Iris pigment epithelial cell (primary cell): ENCODE measurements around the gene BBS12.

Source experiments
- DNase-seq: peaks from one replicate; pipeline ENCODE4 v3.0.0-alpha.2; 2011; ENCODE audit warnings: low read depth

The BBS12 gene

DNA sequence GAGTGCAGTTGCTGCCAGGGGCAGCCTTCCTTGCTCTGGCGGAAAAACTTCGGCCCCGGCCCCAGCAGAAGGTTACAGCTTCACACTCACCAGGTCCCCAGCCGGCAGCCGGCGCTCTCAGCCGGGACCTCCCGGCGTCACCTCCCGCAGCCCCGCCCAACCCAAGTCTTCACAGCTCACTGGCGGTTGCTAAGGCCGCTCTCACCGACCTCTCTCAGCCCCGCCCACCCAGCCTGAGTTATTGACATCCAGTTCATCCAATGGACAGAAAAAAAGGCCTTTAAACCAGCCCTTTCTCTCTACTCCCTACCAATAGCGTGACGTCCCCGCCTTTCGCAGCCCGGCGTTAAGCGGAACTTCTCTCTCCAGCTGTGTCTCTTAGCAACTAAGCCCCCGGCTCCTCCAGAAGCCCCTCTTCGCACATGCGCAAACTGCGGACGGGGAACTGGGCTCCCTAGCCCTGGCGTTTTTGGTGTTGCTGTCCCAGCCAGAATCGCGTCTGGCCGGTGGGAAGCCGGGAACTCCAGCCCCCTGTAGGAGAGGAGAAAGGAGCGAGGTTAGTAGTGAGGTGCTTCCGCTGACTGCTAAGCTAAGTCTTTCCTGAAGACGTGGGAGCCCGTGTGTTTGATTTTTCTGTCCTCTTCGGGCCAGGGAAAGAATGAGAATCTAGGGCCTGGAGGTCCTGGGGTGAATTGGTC lies at the start of gene BBS12:
TSS of gene BBS12 (plus strand) at position 376 of the 698 bp plus-strand sequence. CDS start 9,189 bp downstream, outside the sequence.
- DNase-seq, result peak; percentile 99

DNA sequence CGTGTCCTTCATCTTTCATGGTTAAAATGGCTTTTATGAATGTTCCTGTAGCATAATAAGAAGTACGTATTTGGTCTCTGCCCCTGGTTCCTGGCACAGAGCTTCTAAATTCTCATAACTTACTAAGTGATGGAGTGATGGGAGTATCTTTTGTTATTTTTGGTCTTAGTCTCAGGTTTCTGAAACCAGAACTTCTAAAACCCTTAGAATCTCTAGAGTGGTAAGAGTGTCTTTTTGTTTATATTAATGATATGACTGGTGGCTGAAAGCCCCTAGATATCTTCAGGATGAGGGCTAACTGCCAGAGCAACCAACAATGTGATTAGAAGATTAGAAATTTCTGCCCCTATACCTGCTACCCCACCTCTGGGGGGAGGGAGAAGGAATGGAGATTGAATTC lies 45.8 kb upstream of the BBS12 start:
- no peak for DNase-seq

- DNase-seq, result no peak
Observed at GRCh38 chr4:122687531-122688061, 44.9 kb upstream of the BBS12 start.

DNA sequence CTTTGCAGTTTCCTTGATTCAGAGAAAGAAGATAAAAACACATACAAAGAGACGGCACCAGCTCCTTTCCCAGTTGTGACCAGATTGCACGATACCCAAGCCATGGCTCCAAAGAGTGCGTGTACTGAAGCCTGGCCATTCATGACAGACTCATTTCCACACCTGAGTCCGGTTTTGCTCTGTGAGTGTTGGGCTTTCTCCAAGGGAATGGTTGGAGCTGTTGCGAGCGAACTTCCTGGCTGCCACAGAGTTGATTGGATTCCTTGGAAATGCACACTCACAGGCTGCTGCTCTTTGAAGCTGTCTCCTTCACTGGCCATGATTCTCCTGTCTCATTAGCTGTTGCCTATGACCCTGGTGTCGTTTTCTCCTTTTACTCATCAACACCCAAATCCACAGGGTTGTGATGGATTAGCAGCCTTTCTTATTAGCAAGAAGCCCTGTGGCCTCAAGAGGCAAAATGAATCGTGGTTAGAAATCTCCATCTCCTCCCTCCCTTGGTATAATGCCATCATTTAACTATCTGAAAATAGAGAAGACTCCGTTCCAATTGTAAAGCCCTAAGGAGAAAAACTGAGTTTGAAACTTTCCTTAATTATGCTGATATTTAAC lies 43.9 kb upstream of the BBS12 start:
- DNase-seq, result no peak

DNA sequence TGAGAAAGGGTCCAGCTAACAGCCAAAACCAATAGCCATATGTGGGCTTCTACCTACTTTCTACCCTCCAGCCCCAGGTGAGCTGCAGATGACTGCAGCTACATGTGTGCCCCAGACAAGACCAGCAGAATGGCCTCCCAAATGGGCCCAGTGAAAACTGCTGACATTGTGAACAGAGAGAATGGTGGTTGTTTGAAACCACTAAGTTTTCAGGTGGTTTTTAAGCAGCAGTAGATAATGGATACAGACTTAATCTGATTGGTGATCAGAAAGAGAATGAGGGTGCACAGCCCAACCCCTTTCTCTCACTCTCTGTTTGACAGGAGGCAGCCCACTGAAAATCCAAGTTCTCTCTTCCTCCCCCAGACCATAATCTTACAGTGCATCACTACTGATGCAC lies 42.5 kb upstream of the BBS12 start:
- DNase-seq, result no peak

- DNase-seq, result no peak
Observed at GRCh38 chr4:122691988-122692387, 40.5 kb upstream of the BBS12 start.

GRCh38 chr4:122692641-122693520 lies 39.6 kb upstream of the BBS12 start:
- DNase-seq, result peak; percentile 69

DNA sequence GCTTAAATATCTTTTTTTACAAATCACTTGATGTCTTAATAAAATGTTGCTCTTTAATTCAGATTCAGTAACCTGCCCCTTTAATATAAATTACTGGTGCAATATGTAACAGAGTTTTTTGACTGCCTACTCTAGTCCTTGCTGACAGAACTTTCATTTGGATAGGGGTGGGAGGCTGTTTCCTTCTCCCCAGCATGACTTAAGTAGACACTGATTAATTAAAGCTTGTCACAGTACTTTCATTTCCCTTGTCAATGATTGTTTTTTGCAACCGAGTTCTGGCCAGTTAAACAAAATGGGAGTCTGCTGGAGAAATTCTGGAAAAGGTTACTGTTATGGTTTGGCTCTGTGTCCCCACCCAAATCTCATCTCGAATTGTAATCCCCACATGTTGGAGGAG lies 37.3 kb upstream of the BBS12 start:
- no peak for DNase-seq

DNA sequence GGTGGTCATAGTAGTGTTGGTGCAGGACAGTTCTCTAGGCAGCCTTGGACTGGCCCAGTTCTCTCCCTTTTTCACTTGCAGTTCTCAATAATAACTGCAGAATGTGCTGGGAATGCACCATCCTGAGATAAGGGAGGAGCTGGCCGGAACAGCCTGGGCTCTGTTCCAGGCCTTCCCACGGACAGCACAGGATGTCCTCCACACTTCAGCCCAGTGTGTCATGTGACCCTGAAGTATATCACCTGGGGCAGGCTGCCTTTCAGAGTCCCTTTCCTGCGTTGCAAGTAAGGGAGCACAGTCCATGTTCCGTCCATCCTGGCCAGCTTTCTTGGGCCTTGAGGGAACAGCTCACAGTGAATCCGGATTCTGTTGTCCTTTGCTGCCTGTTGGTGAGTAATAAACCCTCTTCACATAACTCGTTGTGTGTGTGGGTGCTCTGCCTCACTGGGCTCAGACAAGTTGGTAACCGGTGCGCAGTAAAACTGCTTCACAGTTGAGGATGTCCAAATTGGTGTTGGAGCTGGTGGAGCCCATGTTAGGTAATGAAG lies 32.3 kb upstream of the BBS12 start:
- peak; percentile 82 for DNase-seq

DNA sequence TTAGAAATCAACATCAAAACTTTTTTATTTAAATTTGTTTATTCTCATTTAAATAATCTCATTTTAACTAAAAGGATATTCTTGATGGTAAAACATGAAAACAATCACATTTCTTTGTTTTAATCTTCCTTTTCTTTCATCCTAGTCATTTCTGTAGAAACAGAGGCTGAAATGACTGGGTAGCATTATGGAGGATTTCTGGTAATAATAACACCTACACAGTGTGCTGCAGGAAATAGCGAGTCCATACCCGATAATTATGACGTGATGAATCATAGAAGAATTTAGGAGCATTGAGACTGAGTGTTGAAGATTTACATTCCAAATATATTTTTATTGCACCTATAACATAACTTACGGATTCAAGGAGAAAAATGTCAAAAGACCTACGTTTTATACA lies 31.4 kb upstream of the BBS12 start:
- no peak for DNase-seq

GRCh38 chr4:122701965-122702364 lies 30.5 kb upstream of the BBS12 start:
- no peak for DNase-seq

DNA sequence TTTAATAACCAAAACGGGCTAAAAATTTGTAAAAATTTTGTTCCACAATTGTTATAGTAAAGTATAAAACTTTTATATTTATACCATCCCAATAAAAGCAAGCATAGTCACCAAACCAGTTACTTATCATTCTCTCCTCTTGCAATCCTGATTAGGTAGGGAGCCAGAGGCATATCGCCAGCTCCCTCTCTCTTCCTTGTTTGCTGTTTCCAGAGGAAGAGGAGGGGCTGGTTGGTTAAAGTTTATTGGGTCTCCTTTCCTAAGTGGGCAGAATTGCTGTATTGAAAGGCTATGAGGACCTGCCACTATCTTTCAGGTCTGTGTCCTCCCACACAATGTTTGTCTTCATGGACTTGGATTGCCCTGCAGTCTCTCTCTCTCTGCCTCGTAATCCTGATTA lies 29.6 kb upstream of the BBS12 start:
- DNase-seq, result no peak

- no peak for DNase-seq
Observed at GRCh38 chr4:122703868-122704267, 28.6 kb upstream of the BBS12 start.

GRCh38 chr4:122705009-122705408 lies 27.5 kb upstream of the BBS12 start:
- no peak for DNase-seq

DNA sequence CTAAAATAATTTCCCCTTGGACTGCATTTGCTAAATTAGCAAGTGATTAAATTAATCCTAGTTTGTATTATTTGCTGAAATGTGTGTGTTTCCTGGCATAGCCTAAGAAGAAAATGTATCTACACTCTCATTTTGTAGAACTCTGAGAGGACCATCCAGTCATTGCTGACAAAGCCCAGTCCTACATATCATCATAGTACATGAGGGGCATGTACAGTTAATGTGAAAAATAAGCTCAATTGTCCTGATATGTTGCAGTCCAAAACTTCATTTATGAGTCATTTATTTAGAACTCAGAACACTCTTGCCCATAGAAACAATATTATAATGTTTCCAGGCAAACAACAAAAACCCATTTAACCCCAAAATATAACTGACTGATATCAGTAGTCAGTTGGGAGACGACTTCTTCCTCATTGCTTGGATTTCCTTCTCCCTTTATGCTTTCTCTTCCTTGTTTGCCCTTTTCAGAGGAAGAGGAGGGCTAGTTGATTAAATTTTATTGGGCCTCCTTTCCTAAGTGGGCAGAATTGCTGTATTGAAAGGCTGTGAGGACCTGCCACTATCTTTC lies 26.9 kb upstream of the BBS12 start:
- DNase-seq, result no peak

GRCh38 chr4:122706511-122706910 lies 26.0 kb upstream of the BBS12 start:
- DNase-seq, result no peak

DNA sequence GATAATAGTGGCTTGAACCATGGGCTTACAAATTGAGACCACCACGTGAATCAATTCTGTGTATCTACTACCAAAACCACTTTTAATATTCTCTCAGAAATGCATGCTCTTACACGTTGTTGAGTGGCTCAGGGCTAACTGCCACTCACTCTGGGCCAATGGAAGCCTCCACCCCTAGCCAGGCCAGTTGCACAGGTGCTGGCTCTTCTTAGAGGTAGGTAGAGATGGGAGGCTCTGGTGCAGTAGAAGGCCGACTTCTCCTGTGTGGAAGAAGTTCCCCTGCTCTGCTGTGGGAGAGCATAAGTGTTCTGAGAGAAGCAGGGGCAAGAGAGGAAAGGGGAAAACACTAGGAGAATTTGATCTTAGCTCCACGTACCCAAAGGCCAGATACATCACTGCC lies 25.0 kb upstream of the BBS12 start:
- DNase-seq, result no peak

GRCh38 chr4:122709236-122709635 lies 23.3 kb upstream of the BBS12 start:
- DNase-seq, result no peak

GRCh38 chr4:122710434-122711308 lies 21.8 kb upstream of the BBS12 start:
- DNase-seq, result peak; percentile 38

GRCh38 chr4:122711919-122712318 lies 20.6 kb upstream of the BBS12 start:
- no peak for DNase-seq

GRCh38 chr4:122712782-122713181 lies 19.7 kb upstream of the BBS12 start:
- DNase-seq, result peak; percentile 67
